Panc1 (cell line): ENCODE results near the gene GUCY1B1.

Source experiments
- POLR2AphosphoS5 ChIP-seq: IDR thresholded peaks from 2 replicates; pipeline ENCODE4 v1.6.1; 2012; ENCODE audit warnings: mild to moderate bottlenecking, low read depth, low read length, moderate library complexity
- TF ChIP-seq, protein P1 (sequence below): fragments of 450-650 bp; IDR thresholded peaks from 2 replicates; pipeline ENCODE4 v1.5.1; 2017; ENCODE audit warnings: mild to moderate bottlenecking
- TF ChIP-seq, protein P2 (sequence below), 2 experiments: IDR thresholded peaks; 2 replicates each; pipeline ENCODE4 v1.6.1; 2011 to 2012; ENCODE audit warnings: low read depth in 2 of 2, control low read depth in 1 of 2, low read length in 1 of 2, mild to moderate bottlenecking in 1 of 2, moderate library complexity in 1 of 2; ENCODE audit not compliant: insufficient read depth in 1 of 2

- TF ChIP-seq, protein P1, sequence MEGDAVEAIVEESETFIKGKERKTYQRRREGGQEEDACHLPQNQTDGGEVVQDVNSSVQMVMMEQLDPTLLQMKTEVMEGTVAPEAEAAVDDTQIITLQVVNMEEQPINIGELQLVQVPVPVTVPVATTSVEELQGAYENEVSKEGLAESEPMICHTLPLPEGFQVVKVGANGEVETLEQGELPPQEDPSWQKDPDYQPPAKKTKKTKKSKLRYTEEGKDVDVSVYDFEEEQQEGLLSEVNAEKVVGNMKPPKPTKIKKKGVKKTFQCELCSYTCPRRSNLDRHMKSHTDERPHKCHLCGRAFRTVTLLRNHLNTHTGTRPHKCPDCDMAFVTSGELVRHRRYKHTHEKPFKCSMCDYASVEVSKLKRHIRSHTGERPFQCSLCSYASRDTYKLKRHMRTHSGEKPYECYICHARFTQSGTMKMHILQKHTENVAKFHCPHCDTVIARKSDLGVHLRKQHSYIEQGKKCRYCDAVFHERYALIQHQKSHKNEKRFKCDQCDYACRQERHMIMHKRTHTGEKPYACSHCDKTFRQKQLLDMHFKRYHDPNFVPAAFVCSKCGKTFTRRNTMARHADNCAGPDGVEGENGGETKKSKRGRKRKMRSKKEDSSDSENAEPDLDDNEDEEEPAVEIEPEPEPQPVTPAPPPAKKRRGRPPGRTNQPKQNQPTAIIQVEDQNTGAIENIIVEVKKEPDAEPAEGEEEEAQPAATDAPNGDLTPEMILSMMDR: no peak
- TF ChIP-seq POLR2AphosphoS5: no peak
- TF ChIP-seq, protein P2, sequence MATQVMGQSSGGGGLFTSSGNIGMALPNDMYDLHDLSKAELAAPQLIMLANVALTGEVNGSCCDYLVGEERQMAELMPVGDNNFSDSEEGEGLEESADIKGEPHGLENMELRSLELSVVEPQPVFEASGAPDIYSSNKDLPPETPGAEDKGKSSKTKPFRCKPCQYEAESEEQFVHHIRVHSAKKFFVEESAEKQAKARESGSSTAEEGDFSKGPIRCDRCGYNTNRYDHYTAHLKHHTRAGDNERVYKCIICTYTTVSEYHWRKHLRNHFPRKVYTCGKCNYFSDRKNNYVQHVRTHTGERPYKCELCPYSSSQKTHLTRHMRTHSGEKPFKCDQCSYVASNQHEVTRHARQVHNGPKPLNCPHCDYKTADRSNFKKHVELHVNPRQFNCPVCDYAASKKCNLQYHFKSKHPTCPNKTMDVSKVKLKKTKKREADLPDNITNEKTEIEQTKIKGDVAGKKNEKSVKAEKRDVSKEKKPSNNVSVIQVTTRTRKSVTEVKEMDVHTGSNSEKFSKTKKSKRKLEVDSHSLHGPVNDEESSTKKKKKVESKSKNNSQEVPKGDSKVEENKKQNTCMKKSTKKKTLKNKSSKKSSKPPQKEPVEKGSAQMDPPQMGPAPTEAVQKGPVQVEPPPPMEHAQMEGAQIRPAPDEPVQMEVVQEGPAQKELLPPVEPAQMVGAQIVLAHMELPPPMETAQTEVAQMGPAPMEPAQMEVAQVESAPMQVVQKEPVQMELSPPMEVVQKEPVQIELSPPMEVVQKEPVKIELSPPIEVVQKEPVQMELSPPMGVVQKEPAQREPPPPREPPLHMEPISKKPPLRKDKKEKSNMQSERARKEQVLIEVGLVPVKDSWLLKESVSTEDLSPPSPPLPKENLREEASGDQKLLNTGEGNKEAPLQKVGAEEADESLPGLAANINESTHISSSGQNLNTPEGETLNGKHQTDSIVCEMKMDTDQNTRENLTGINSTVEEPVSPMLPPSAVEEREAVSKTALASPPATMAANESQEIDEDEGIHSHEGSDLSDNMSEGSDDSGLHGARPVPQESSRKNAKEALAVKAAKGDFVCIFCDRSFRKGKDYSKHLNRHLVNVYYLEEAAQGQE (IDR thresholded peaks at IDR 0.05; ENCODE audit: insufficient read depth in 1 of 2, low read depth in 2 of 2, low read length in 1 of 2): no peak
Measured at GRCh38 chr4:155734951-155735350, 23.9 kb upstream of the GUCY1B1 start.
